IPS DF 6.9 (cell line): ENCODE data around the gene ING1.
"Not testable (repeated sequence)": the region's sequence is repeated elsewhere in the genome, so short reads cannot be mapped to it uniquely, and the experiment has no call there.

Source experiments
- DNase-seq: peaks from one replicate; pipeline ENCODE4 v3.0.0-alpha.2; 2013; ENCODE audit warnings: low read depth, low spot score
- H3K27ac ChIP-seq: one replicate; pipeline ENCODE4 v1.5.1; 2013; ENCODE audit warnings: low read length, control low read depth
- H3K27me3 ChIP-seq: 2 replicates; pipeline ENCODE4 v1.6.1; 2013; ENCODE audit warnings: mild to moderate bottlenecking, low read length; ENCODE audit not compliant: control insufficient read depth, insufficient read depth
- H3K36me3 ChIP-seq: 2 replicates; pipeline ENCODE4 v1.6.1; 2013; ENCODE audit warnings: low read length; ENCODE audit not compliant: control insufficient read depth, insufficient read depth
- H3K4me1 ChIP-seq: 2 replicates; pipeline ENCODE4 v1.6.1; 2013; ENCODE audit warnings: low read length; ENCODE audit not compliant: control insufficient read depth, insufficient read depth
- H3K4me3 ChIP-seq: 2 replicates; pipeline ENCODE4 v1.5.1; 2013; ENCODE audit warnings: mild to moderate bottlenecking, low read length
- H3K9me3 ChIP-seq: 2 replicates; pipeline ENCODE4 v1.6.1; 2013; ENCODE audit warnings: low read length, inconsistent platforms; ENCODE audit not compliant: control insufficient read depth, insufficient read depth
- WGBS: extraction: QIAGEN DNeasy Blood & Tissue Kit; methylation state at CpG from one replicate; pipeline ENCODE4 v1.1.7; 2013; ENCODE audit warnings: mixed read lengths, missing lambda C conversion rate; ENCODE audit not compliant: insufficient read length, insufficient coverage; 5-methylcytosine and 5-hydroxymethylcytosine counted together

The ING1 gene, protein sequence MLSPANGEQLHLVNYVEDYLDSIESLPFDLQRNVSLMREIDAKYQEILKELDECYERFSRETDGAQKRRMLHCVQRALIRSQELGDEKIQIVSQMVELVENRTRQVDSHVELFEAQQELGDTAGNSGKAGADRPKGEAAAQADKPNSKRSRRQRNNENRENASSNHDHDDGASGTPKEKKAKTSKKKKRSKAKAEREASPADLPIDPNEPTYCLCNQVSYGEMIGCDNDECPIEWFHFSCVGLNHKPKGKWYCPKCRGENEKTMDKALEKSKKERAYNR

DNA sequence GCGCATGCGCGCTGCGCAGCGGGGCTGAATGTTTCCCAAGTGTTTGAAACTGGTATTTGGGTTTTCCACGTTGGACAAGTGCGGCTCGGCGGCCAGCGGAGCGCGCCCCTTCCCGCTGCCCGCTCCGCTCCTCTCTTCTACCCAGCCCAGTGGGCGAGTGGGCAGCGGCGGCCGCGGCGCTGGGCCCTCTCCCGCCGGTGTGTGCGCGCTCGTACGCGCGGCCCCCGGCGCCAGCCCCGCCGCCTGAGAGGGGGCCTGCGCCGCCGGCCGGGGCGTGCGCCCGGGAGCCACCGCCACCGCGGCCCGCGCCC is at the start of gene ING1:
Gene ING1 (plus strand): TSS at position 59 of the 311 bp plus-strand sequence. CDS start 450 bp downstream, outside the sequence.
- WGBS, result no CpG with 5 or more reads among the region's 45 CpGs
- no peaks in the 10 kb centered on the region; the same call in 1 of the 2 replicates for H3K36me3 ChIP-seq
- H3K4me1 ChIP-seq, result no peaks in the 10 kb centered on the region
- peak within 1 kb of the TSS; percentile 99 for H3K4me3 ChIP-seq
- no peak within 1 kb of the TSS for H3K27ac ChIP-seq
- H3K27me3 ChIP-seq, result no peaks in the 10 kb centered on the region
- DNase-seq, result no peak
- H3K9me3 ChIP-seq, result no peaks in the 10 kb centered on the region

DNA sequence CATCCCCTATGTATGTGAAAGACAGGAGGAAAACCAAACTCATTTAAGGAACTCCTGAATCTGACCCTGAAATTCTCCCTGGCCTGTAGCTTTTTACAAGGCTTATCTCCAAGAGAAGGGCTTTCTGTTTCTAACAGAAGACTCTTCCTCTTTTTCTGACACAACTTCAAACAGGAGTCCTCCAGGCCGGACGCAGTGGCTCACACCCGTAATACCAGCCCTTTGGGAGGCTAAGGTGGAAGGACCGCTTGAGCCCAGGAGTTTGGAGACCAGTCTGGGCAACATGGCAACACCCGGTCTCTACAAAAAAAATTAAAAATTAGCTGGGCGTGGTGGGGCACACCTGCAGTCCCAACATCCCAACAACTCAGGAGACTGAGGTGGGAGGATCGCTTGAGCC is 49.5 kb upstream of the ING1 start:
- no CpG with 5 or more reads among the region's 7 CpGs for WGBS
- no peak for DNase-seq
- Histone ChIP-seq H3K36me3 (peaks cover 5% of the 10 kb centered on the region; the same call in 1 of the 2 replicates), H3K27me3 (no peaks in the 10 kb centered on the region), H3K4me1 (no peaks in the 10 kb centered on the region), H3K9me3 (no peaks in the 10 kb centered on the region), H3K4me3 (no peak overlapping the region), H3K27ac (no peak overlapping the region)

DNA sequence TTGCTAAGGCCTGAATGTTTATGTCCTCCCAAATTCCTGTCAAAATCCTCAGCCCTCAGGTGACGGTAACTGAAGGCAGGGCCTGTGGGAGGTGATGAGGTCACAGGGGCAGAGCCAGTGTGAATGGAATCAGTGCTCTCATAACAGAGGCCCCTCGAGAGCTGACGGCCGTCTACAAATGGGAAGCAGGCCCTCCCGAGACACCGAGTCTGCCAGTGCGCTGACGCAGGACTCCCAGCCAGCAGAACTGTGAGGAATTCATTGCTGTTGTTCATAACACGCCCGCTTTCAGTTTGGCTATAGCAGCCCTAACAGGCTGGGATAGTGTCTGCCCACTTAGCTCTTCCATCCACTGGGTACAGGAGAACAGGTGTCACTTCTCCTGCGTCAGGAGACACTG is 48.8 kb upstream of the ING1 start:
- H3K27me3 ChIP-seq, result no peaks in the 10 kb centered on the region
- H3K9me3 ChIP-seq, result peaks cover 2% of the 10 kb centered on the region
- no peak overlapping the region for H3K27ac ChIP-seq
- H3K4me3 ChIP-seq, result no peak overlapping the region
- no peak for DNase-seq
- H3K36me3 ChIP-seq, result peaks cover 5% of the 10 kb centered on the region; the same call in 1 of the 2 replicates
- no CpG with 5 or more reads among the region's 11 CpGs for WGBS
- H3K4me1 ChIP-seq, result no peaks in the 10 kb centered on the region

DNA sequence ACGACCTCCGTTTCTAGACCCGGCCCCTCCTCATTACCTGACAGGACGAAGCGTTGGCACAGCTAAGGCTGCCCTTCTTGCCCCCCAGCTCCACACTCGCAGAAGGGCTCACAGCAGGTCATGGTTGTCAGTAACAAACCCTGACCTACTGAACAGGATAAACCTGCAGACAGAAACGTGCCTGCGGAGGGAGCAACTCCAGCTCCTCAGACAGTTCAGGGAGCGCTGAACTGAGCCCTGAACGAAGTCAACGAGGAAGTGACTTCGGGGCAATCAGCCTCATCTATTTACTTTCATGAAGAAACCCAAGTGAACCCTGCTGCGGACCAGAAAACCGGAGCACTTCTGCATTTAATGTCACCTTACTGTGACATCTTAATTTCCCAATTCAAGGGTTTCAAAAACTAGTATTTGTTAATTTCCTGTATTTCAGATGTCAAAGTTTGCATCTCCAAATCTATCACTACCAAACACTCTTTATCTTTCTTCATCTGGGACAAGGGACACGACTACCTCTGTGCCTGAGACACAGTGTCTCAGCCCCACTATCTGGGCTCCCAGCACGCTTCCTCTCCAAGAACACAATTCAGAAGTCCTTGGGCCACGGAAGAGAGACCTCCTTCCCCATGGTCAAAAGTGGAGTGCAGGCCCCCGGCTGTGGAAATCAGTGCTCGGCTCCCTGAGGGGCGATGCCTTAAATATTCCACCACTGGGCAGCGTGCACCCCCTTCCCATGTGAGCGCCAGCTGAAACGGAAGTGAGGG is 47.8 kb upstream of the ING1 start:
- H3K4me1 ChIP-seq, result no peaks in the 10 kb centered on the region
- H3K36me3 ChIP-seq, result peaks cover 5% of the 10 kb centered on the region; the same call in 1 of the 2 replicates
- H3K27ac ChIP-seq, result no peak overlapping the region
- peaks cover 2% of the 10 kb centered on the region for H3K9me3 ChIP-seq
- no peak for DNase-seq
- no peaks in the 10 kb centered on the region for H3K27me3 ChIP-seq
- no CpG with 5 or more reads among the region's 23 CpGs for WGBS
- H3K4me3 ChIP-seq, result no peak overlapping the region

DNA sequence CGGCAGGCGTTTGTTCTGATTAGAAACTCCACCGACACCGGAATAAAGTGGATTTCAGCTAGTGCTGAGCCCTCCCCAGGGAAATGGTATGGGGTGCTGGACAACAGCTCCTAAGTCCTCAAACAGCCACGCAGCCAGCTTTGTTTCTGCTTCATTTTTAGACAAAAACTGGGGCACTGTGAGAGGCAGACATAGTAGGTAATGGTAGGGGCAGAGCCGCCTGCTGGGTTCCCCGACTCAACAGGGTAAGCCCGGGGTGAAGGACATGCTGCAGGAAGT is 47.3 kb upstream of the ING1 start:
- Histone ChIP-seq H3K36me3 (peaks cover 5% of the 10 kb centered on the region; the same call in 1 of the 2 replicates), H3K27me3 (no peaks in the 10 kb centered on the region), H3K27ac (no peak overlapping the region), H3K4me3 (no peak overlapping the region), H3K9me3 (peaks cover 2% of the 10 kb centered on the region), H3K4me1 (no peaks in the 10 kb centered on the region)
- WGBS, result no CpG with 5 or more reads among the region's 8 CpGs
- no peak for DNase-seq

DNA sequence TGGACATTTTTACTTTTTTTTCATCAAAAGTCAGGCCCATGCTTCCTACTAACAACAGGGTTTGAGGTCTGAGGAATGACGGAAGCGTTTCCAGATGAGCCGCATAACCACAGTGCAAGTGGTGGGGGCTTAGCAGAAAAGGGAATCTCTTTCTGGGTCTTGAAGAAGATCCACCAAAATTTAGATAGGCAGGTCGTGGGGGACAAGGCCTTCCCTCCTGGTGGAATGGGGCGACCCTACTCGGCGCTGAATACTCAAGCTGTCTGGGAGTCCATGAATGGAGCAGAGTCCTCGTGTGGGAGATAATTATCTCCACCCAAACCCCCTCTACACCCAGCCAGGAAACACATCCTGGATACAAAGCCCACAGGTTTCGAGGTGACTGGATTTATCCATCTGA is 44.5 kb upstream of the ING1 start:
- Histone ChIP-seq H3K27me3 (no peaks in the 10 kb centered on the region), H3K27ac (no peak overlapping the region), H3K36me3 (0 out of 2 replicates have a peak, but pooled peaks cover 3% of the 10 kb centered on the region), H3K4me1 (no peaks in the 10 kb centered on the region), H3K4me3 (no peak overlapping the region), H3K9me3 (peaks cover 2% of the 10 kb centered on the region)
- DNase-seq, result no peak
- WGBS, result no CpG with 5 or more reads among the region's 9 CpGs

DNA sequence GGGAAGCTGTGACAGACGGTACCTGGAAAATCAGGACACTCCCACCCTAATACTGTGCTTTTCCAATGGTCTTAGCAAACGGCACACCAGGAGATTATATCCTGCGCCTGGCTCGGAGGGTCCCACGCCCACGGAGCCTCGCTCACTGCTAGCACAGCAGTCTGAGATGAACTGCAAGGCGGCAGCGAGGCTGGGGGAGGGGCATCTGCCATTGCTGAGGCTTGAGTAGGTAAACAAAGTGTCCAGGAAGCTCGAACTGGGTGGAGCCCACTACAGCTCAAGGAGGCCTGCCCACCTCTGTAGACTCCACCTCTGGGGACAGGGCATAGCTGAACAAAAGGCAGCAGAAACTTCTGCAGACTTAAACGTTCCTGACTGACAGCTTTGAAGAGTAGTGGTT is 43.7 kb upstream of the ING1 start:
- not testable (repeated sequence) for H3K36me3 ChIP-seq, DNase-seq, H3K27ac ChIP-seq, H3K27me3 ChIP-seq, H3K4me3 ChIP-seq, H3K9me3 ChIP-seq, H3K4me1 ChIP-seq
- WGBS, result no CpG with 5 or more reads among the region's 11 CpGs

DNA sequence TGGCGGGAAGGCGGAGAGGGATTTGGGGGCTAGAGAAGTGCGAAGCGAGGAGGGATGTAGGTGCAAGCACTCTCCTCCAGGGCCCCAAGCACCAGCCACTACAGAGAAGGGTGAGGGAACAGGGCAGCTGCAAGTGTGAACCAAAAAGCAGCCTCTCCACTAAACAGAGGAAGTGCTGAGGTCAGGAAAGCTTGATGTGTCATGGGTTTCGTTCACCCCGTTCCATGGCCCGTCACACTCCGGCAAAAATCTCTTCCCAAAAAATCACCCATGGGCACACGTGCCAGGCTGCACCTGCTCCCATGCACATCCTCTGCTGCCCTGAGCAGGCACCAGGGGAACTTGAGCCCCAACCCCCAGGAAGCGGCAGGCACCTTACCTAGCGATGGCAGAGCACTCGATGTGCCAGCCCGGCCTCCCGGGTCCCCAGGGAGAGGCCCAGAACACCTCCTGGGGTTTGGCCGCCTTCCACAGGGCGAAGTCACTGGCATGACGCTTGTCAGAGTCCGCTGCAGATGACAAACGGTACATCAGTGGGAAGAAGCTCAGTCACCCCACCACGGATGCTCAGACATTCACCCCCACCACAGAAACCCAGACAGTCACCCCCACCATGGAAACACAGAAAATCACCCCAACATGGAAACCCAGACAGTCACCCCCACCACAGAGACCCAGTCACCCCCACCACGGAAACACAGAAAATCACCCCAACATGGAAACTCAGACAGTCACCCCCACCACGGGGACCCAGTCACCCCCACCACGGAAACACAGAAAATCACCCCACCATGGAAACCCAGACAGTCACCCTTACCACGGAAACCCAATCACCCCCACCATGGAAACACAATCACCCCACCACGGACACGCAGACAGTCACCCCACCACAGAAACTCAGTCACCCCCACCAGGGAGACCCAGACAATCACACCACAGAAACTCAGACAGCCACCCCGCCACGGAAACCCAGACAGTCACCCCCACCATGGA is 36.6 kb upstream of the ING1 start:
- H3K4me3 ChIP-seq, result no peak overlapping the region
- no CpG with 5 or more reads among the region's 28 CpGs for WGBS
- no peaks in the 10 kb centered on the region for H3K4me1 ChIP-seq
- no peaks in the 10 kb centered on the region for H3K9me3 ChIP-seq
- H3K27me3 ChIP-seq, result no peaks in the 10 kb centered on the region
- peaks cover 22% of the 10 kb centered on the region for H3K36me3 ChIP-seq
- no peak overlapping the region for H3K27ac ChIP-seq
- DNase-seq, result no peak

DNA sequence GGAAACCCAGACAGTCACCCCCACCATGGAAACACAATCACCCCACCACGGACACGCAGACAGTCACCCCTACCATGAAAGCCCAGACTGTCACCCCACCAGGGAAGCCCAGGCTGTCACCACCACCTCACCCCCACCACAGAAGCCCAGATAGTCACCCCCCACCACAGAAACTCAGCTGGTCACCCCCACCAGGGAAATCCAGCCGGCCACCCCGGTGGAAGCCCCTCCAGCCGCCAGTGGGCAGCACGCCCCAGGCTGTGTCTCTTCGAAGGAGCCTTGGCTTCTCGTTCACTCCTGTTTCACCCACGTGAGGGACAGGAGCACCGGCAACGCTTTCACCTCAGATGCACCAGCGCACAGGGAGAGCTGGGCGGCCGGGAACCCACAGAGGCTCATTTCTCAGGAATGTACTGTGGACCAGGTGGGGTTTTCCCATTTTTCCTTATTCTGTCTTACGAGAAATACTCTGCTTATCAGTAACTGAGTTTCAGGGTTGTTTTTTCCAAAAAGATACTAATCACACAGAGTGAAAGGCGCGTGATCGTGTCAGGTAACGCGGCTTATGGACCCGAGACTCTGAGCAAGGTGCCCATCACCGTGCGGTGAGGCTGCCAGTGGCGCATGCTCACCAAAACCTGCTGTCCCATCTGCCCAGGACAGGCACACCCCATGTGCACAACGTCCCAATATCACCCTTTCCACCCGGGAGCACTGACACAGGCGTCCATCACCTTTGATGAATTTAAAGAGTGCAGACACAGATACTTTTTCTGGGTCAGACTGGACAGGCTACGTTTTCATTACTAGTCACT is 35.6 kb upstream of the ING1 start:
- Histone ChIP-seq H3K36me3 (peaks cover 26% of the 10 kb centered on the region), H3K4me1 (no peaks in the 10 kb centered on the region), H3K27ac (no peak overlapping the region), H3K27me3 (no peaks in the 10 kb centered on the region), H3K9me3 (no peaks in the 10 kb centered on the region), H3K4me3 (no peak overlapping the region)
- DNase-seq, result no peak
- no CpG with 5 or more reads among the region's 28 CpGs for WGBS

DNA sequence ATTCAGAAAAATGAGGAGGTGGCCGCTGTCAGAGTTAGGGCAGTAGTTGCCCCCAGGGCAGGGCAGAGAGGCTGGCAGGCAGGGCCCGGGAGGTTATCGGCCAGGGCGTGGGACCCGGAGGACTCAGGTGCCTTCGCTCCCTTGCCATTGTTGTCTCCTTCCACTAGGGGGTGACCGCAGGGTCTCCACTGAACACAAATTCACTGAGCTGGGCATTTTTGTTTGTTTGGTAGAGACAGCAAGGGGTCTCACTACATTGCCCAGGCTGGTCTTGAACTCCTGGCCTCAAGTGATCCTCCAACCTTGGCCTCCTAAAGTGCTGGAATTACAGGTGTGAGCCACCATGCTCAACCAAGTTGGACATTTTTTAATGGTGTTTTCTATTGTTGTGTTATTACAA is 32.6 kb upstream of the ING1 start:
- H3K27me3 ChIP-seq, result no peaks in the 10 kb centered on the region
- H3K36me3 ChIP-seq, result peaks cover 23% of the 10 kb centered on the region
- H3K9me3 ChIP-seq, result no peaks in the 10 kb centered on the region
- no peaks in the 10 kb centered on the region for H3K4me1 ChIP-seq
- whole genome bisulfite sequencing, result no CpG with 5 or more reads among the region's 7 CpGs
- no peak overlapping the region for H3K4me3 ChIP-seq
- DNase-seq, result peak; percentile 20
- H3K27ac ChIP-seq, result no peak overlapping the region
